HG02642 (cell line): ENCODE results near the gene MRGPRE.

Experiments
- ATAC-seq: cut with Tn5 transposase; IDR thresholded peaks from one replicate; pipeline ENCODE4 v1.9.1; 2021; ENCODE audit warnings: mild to moderate bottlenecking; ENCODE audit not compliant: unreplicated experiment, poor library complexity

Gene MRGPRE

DNA sequence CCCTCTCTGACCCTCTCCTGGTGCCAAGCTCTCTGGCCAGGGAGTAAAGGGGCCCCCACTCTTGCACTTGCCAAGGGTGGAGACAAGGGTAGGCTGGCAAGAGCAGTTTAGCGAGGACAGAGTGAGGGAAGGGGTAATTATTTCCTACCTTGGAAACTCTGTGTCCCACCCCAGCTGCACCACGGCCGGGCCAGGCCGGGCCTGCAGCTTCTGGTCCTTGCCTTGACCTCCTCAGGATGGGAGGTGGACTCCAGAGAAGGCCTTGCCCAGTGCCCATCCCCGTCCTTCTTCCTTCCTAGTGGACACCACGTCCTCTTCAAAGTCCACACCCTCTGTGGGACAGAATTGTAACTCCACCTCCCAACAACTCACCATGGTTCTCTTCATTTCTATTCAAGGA, 48.7 kb downstream of the MRGPRE start:
- no peak for ATAC-seq

DNA sequence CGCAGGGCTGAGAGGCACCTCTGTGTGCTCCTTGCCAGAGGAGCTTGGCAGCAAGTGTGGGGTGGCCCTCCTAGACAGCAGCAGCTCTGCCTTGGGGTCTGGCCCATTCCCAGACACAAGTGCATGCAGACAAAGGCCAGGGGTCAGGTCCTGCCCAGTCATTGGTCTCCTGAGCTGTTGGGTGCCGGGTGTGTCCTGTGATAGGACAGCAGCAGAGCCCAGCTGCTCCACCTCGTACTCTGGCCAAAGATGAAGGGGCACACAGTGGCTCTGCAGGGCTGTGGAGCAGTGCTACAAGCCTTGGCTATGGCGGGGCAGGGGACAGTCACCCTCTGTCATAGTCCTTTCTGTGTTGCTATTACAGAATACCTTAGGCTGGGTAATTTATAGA, 49.8 kb downstream of the MRGPRE start:
- no peak for ATAC-seq

DNA sequence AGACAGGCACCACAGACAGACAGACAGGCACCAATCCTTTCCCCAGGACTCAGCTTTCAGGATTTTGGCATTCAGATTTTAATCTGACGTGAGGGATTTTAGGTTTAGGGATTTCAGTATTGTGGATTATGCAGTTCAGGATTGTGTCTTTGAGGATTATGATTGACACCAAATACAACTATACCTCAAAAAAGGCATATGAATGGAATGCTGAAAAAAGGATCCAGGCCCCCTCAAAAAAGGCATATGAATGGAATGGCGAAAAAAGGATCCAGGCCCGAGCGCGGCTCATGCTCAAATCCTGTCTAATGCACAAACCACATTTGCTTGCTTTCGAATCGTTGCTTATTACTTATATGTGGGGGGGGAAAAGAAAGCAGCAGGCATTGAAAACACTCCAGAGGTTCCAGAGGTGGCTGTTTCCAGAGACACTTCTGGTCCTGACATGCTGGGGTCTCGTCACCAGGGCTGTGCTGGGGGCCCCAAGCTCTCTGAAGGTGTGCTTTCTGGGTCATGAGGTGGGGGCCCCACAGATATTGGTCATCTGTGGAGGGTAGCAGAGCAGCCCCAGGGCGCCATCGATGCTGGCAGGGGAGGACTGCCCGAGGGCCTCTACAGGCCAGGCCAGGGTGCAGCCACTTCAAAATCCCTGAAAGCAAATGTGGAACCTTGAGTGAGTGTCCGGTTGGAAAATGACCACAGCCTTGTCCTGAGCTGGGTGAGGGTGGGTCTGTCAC, 50.3 kb downstream of the MRGPRE start:
- ATAC-seq, result no peak

DNA sequence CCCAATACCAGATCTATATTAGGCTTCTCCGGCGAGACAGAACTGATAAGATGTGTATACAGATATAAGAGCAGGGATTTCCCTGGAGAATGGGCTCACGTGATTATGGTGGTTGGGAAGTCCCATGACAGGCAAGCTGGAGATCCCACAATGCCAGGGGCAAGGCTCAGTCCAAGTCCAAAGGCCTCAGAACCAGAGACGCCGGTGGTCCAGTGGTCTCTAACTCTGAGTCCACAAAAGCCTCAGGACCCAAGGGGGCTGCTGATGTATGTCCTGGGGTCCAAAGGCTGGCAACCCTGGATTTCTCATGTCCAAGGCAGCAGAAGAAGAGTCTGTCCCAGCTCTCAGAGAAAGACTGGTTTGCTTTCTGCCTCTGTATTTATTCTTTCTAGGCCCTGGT, 51.3 kb downstream of the MRGPRE start:
- ATAC-seq, result no peak

DNA sequence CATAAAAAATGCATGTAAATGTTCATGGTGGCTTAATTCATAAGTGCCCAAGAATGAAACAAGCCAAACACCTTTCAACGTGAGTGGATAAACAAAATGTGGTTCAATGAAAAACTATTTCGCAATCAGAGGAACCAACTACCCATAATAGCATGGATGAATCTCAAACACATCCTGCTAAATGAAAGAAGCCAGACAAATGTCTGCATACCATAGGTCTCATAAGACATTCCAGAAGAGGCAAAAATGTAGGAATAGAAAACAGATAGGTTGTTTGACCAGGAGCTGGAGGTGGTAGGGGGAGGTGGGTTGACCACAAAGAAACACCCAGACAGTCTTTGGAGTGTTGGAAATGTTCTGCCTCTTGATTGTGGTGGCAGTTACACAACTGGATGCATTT, 53.9 kb downstream of the MRGPRE start:
- ATAC-seq, result no peak

DNA sequence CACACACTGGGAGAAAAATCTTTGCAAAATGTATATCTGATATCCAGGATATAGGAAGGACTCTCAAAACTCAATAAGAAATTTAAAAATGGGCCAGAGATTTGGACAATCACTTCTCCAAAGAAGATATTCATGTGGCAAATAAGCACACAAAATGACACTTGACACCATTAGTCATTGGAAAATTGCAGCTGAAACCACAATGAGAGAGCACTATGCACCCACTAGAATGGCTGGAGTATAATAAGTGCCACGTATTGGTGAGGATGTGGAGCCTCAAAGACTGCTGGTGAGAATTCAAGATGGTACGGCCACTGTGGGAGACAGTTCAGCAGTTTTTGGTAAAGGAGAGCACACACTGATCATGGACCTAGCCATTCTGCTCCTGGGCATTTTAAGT, 54.3 kb downstream of the MRGPRE start:
- no peak for ATAC-seq
